Astrocyte (in vitro differentiated cells and primary cell): ENCODE data around the gene STT3B. TPM values are rescaled to one million over a fixed set of nuclear protein-coding genes. Genes with fewer than 3 reads are reported as not detected.

Experiments
- DNase-seq: peaks from one replicate; pipeline ENCODE4 v3.0.0-alpha.2; 2010; ENCODE audit warnings: low read depth
- FAIRE-seq: peaks from 2 replicates; lab custom pipeline; 2011; peaks lifted over from hg19 to GRCh38; lab: Jason Lieb, UNC
- H2AFZ ChIP-seq: 2 replicates; pipeline ENCODE4 v1.6.0; 2012; ENCODE audit warnings: low read depth, low read length, inconsistent platforms
- H3K27ac ChIP-seq: 2 replicates; pipeline ENCODE4 v1.5.1; 2011; ENCODE audit warnings: low read depth, low read length, inconsistent platforms
- H3K27me3 ChIP-seq: 2 replicates; pipeline ENCODE4 v1.6.0; 2011; ENCODE audit warnings: low read length, inconsistent platforms; ENCODE audit not compliant: insufficient read depth
- H3K36me3 ChIP-seq: 2 replicates; pipeline ENCODE4 v1.5.1; 2011; ENCODE audit warnings: low read length, inconsistent platforms; ENCODE audit not compliant: insufficient read depth
- H3K4me1 ChIP-seq: 2 replicates; pipeline ENCODE4 v1.5.1; 2011; ENCODE audit warnings: low read length, inconsistent platforms; ENCODE audit not compliant: insufficient read depth
- H3K4me2 ChIP-seq: 2 replicates; pipeline ENCODE4 v1.6.0; 2012; ENCODE audit warnings: low read length, inconsistent platforms
- H3K4me3 ChIP-seq: 2 replicates; pipeline ENCODE4 v1.5.1; 2011; ENCODE audit warnings: low read depth, mild to moderate bottlenecking, low read length, inconsistent platforms; ENCODE audit not compliant: insufficient read depth
- H3K79me2 ChIP-seq: 2 replicates; pipeline ENCODE4 v1.6.0; 2012; ENCODE audit warnings: mild to moderate bottlenecking, low read length, inconsistent platforms; ENCODE audit not compliant: insufficient read depth
- H3K9ac ChIP-seq: 2 replicates; pipeline ENCODE4 v1.6.0; 2012; ENCODE audit warnings: mild to moderate bottlenecking, low read length, inconsistent platforms
- H3K9me3 ChIP-seq: 2 replicates; pipeline ENCODE4 v1.5.1; 2012; ENCODE audit warnings: low read depth, mild to moderate bottlenecking, low read length, inconsistent platforms; ENCODE audit not compliant: insufficient read depth
- H4K20me1 ChIP-seq: 2 replicates; pipeline ENCODE4 v1.6.0; 2012; ENCODE audit warnings: low read length, inconsistent platforms; ENCODE audit not compliant: insufficient read depth
- H3K27ac Mint-ChIP-seq: one replicate; pipeline ENCODE4 v1.8.0; 2021; ENCODE audit warnings: mild to moderate bottlenecking, mixed read lengths; ENCODE audit not compliant: unreplicated experiment
- H3K27me3 Mint-ChIP-seq: one replicate; pipeline ENCODE4 v1.8.0; 2021; ENCODE audit warnings: low read depth, mixed read lengths; ENCODE audit not compliant: unreplicated experiment
- H3K36me3 Mint-ChIP-seq: one replicate; pipeline ENCODE4 v1.8.0; 2021; ENCODE audit warnings: low read depth, mixed read lengths; ENCODE audit not compliant: unreplicated experiment
- H3K4me1 Mint-ChIP-seq: one replicate; pipeline ENCODE4 v1.8.0; 2021; ENCODE audit warnings: low read depth, mixed read lengths; ENCODE audit not compliant: unreplicated experiment
- H3K4me3 Mint-ChIP-seq: one replicate; pipeline ENCODE4 v1.8.0; 2021; ENCODE audit warnings: mild to moderate bottlenecking, moderate library complexity, mixed read lengths; ENCODE audit not compliant: unreplicated experiment
- H3K9me3 Mint-ChIP-seq: one replicate; pipeline ENCODE4 v1.8.0; 2021; ENCODE audit warnings: mild to moderate bottlenecking, mixed read lengths; ENCODE audit not compliant: unreplicated experiment
- EZH2 ChIP-seq: IDR thresholded peaks from 2 replicates; pipeline ENCODE4 v1.6.1; 2012; ENCODE audit warnings: mild to moderate bottlenecking, low read length, inconsistent platforms; ENCODE audit not compliant: insufficient read depth
- total RNA-seq: library from RNA; stranded (reverse); gene quantifications from 2 replicates; pipeline ENCODE4 v1.2.1, GENCODE V29; 2021
- TF ChIP-seq, protein P1 (sequence below): IDR thresholded peaks from 2 replicates; pipeline ENCODE4 v1.5.1; 2011; ENCODE audit warnings: low read depth, mild to moderate bottlenecking, inconsistent platforms, low read length, moderate library complexity; ENCODE audit not compliant: insufficient read depth

STT3B gene
- total RNA-seq, 1 donor from 2014 or later, result 156 TPM

DNA sequence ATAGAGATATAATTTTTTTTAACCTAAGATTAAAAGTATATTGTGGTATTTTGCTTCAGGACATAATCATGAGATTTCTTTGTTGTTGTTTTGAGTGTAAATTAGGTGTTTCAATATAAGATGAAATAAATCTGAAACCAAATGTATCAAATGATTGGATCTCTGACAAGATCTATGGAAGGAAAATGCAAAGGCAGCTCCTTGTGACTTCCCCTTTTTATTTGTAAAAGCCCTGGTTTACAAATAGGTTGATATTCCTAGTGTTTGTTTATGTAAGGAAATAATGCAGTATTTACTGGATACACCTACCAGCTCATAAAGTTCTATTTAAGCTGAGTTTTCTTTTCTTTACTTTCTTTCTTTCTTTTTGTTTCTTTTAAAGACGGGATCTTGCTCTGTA is 35.9 kb downstream of the STT3B start:
- Histone ChIP-seq H3K27me3 (no peaks in the 10 kb centered on the region), H3K4me2 (no peak overlapping the region), H3K9ac (no peak overlapping the region), H3K9me3 (no peaks in the 10 kb centered on the region), H3K4me1 (no peaks in the 10 kb centered on the region), H3K79me2 (peaks cover 96% of the 10 kb centered on the region), H3K4me3 (no peak overlapping the region), H3K36me3 (no peaks in the 10 kb centered on the region), H2AFZ (no peak overlapping the region), H3K27ac (no peak overlapping the region), H4K20me1 (peaks cover 87% of the 10 kb centered on the region)
- Mint-ChIP-seq H3K27me3 (no peaks in the 10 kb centered on the region), H3K9me3 (no peaks in the 10 kb centered on the region), H3K27ac (no peak overlapping the region), H3K4me1 (peaks cover 12% of the 10 kb centered on the region), H3K36me3 (no peaks in the 10 kb centered on the region), H3K4me3 (no peak overlapping the region)
- TF ChIP-seq EZH2, result no peak
- TF ChIP-seq, protein P1, sequence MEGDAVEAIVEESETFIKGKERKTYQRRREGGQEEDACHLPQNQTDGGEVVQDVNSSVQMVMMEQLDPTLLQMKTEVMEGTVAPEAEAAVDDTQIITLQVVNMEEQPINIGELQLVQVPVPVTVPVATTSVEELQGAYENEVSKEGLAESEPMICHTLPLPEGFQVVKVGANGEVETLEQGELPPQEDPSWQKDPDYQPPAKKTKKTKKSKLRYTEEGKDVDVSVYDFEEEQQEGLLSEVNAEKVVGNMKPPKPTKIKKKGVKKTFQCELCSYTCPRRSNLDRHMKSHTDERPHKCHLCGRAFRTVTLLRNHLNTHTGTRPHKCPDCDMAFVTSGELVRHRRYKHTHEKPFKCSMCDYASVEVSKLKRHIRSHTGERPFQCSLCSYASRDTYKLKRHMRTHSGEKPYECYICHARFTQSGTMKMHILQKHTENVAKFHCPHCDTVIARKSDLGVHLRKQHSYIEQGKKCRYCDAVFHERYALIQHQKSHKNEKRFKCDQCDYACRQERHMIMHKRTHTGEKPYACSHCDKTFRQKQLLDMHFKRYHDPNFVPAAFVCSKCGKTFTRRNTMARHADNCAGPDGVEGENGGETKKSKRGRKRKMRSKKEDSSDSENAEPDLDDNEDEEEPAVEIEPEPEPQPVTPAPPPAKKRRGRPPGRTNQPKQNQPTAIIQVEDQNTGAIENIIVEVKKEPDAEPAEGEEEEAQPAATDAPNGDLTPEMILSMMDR, result no peak
- FAIRE-seq (no peak), DNase-seq (no peak)

DNA sequence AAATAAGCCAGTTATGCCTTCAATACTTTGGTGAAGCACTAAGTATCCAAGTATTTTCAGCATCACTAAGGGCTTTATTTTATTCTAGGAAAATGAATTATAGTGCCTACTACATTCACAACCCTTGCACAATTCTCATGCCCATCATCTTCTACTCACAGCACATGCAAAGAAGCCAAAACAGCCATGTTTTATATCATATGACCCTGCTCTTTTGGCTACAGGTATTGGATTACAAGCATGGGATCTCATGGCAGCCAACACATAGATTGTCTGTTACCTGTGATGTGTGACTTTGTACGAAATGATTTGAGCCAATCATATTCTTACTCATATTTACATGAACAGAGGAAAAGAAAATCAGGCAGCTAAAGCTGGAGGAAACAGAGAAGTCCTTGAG is 38.6 kb downstream of the STT3B start:
- no peaks in the 10 kb centered on the region for H3K36me3 Mint-ChIP-seq
- Histone ChIP-seq H4K20me1 (peaks cover 84% of the 10 kb centered on the region), H3K9ac (no peak overlapping the region), H3K79me2 (peaks cover 96% of the 10 kb centered on the region), H2AFZ (no peak overlapping the region), H3K4me2 (no peak overlapping the region), H3K4me1 (no peaks in the 10 kb centered on the region), H3K36me3 (no peaks in the 10 kb centered on the region), H3K27ac (no peak overlapping the region), H3K27me3 (no peaks in the 10 kb centered on the region), H3K4me3 (no peak overlapping the region), H3K9me3 (no peaks in the 10 kb centered on the region)
- no peak overlapping the region for H3K27ac Mint-ChIP-seq
- FAIRE-seq (no peak), DNase-seq (no peak)
- no peaks in the 10 kb centered on the region for H3K27me3 Mint-ChIP-seq
- H3K4me3 Mint-ChIP-seq, result no peak overlapping the region
- TF ChIP-seq, protein P1, result no peak
- no peaks in the 10 kb centered on the region for H3K9me3 Mint-ChIP-seq
- peaks cover 14% of the 10 kb centered on the region for H3K4me1 Mint-ChIP-seq

DNA sequence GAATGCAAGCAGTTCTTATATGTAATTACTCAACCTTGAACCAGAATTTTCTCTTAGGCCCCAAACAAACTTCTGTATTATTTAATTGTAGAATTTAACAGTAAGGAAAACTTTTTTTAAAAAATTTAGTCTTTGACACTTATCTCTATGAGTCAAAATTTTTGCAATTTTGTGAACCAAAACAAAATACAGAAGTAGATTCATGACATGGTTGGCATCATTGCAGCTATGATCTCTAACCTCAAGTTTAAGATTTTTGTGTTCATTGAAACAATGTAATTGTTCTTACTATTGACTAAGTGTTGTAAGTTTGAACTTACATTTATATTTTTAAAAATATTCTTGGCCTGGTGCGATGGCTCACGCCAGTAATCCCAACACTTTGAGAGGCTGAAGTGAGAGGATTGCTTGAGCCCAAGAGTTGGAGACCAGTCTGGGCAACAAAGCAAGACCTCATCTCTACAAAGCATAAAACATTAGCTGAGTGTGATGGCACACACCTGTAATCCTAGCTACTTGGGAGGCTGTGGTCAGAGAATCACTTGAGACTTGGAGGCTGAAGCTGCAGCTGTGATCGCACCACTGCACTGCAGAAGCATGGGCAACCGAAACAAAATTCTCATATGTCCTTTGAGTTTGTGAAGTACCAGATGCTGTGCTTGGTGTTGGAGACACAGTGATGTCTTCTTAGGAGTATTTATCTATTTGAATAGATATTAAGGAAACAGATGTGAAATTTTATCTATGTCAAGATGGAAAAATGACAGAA is 39.7 kb downstream of the STT3B start:
- TF ChIP-seq, protein P1, result no peak
- TF ChIP-seq EZH2, result no peak
- Histone ChIP-seq H3K9ac (no peak overlapping the region), H4K20me1 (peaks cover 77% of the 10 kb centered on the region), H3K9me3 (no peaks in the 10 kb centered on the region), H3K36me3 (no peaks in the 10 kb centered on the region), H3K79me2 (peaks cover 96% of the 10 kb centered on the region), H3K27me3 (no peaks in the 10 kb centered on the region), H3K4me2 (no peak overlapping the region), H3K4me1 (no peaks in the 10 kb centered on the region), H3K27ac (no peak overlapping the region), H2AFZ (no peak overlapping the region), H3K4me3 (no peak overlapping the region)
- DNase-seq (no peak), FAIRE-seq (no peak)
- H3K4me1 Mint-ChIP-seq, result peaks cover 12% of the 10 kb centered on the region
- H3K9me3 Mint-ChIP-seq, result no peaks in the 10 kb centered on the region
- no peak overlapping the region for H3K4me3 Mint-ChIP-seq
- H3K27me3 Mint-ChIP-seq, result no peaks in the 10 kb centered on the region
- H3K36me3 Mint-ChIP-seq, result no peaks in the 10 kb centered on the region
- H3K27ac Mint-ChIP-seq, result no peak overlapping the region
